H9 (cell line): ENCODE results near the gene GRAMD1B. TPM values are rescaled to one million over a fixed set of nuclear protein-coding genes. Genes with fewer than 3 reads are reported as not detected.

ENCODE experiments used
- DNase-seq: peaks from one replicate; pipeline ENCODE4 v3.0.0-alpha.2; 2017
- H2AFZ ChIP-seq: one replicate; pipeline ENCODE4 v1.6.1; 2013; ENCODE audit warnings: mild to moderate bottlenecking, low read length, control low read depth, moderate library complexity
- H2AK5ac ChIP-seq: 2 replicates; pipeline ENCODE4 v1.6.1; 2013; ENCODE audit warnings: low read length, control low read depth, mixed read lengths; ENCODE audit not compliant: insufficient read length
- H2BK120ac ChIP-seq: one replicate; pipeline ENCODE4 v1.6.1; 2013; ENCODE audit warnings: low read depth, mild to moderate bottlenecking, low read length, control low read depth, inconsistent platforms; ENCODE audit not compliant: poor library complexity, severe bottlenecking
- H2BK12ac ChIP-seq: 2 replicates; pipeline ENCODE4 v1.6.1; 2013; ENCODE audit warnings: low read length, control low read depth, mixed read lengths, low read depth; ENCODE audit not compliant: insufficient read length
- H2BK15ac ChIP-seq: 2 replicates; pipeline ENCODE4 v1.6.1; 2013; ENCODE audit warnings: low read depth, low read length, control low read depth
- H2BK20ac ChIP-seq: one replicate; pipeline ENCODE4 v1.6.1; 2013; ENCODE audit warnings: low read depth, mild to moderate bottlenecking, low read length, control low read depth, inconsistent platforms; ENCODE audit not compliant: poor library complexity, severe bottlenecking
- H2BK5ac ChIP-seq: 2 replicates; pipeline ENCODE4 v1.6.1; 2013; ENCODE audit warnings: low read length, control low read depth, mixed read lengths; ENCODE audit not compliant: insufficient read length
- H3K14ac ChIP-seq: 2 replicates; pipeline ENCODE4 v1.6.1; 2013; ENCODE audit warnings: low read length, control low read depth; ENCODE audit not compliant: insufficient read depth
- H3K18ac ChIP-seq: 2 replicates; pipeline ENCODE4 v1.6.1; 2013; ENCODE audit warnings: low read depth, mild to moderate bottlenecking, mixed read lengths, low read length, control low read depth; ENCODE audit not compliant: insufficient read length
- H3K23ac ChIP-seq: 2 replicates; pipeline ENCODE4 v1.6.1; 2013; ENCODE audit warnings: low read length, control low read depth, mixed read lengths, low read depth; ENCODE audit not compliant: insufficient read length
- H3K23me2 ChIP-seq: 2 replicates; pipeline ENCODE4 v1.6.1; 2013; ENCODE audit warnings: low read depth, mild to moderate bottlenecking, mixed read lengths, low read length, control low read depth; ENCODE audit not compliant: insufficient read length, poor library complexity, severe bottlenecking
- H3K27ac ChIP-seq: 2 replicates; pipeline ENCODE4 v1.5.1; 2013; ENCODE audit warnings: low read length, control low read depth, mixed read lengths, low read depth; ENCODE audit not compliant: insufficient read length
- H3K27me3 ChIP-seq: 2 replicates; pipeline ENCODE4 v1.6.1; 2013; ENCODE audit warnings: low read length, control low read depth, inconsistent platforms; ENCODE audit not compliant: insufficient read depth
- H3K4ac ChIP-seq: 2 replicates; pipeline ENCODE4 v1.6.1; 2013; ENCODE audit warnings: low read depth, mild to moderate bottlenecking, control low read depth, inconsistent platforms, low read length, moderate library complexity
- H3K4me1 ChIP-seq: 2 replicates; pipeline ENCODE4 v1.6.1; 2013; ENCODE audit warnings: low read length, control low read depth, inconsistent platforms; ENCODE audit not compliant: insufficient read depth
- H3K4me2 ChIP-seq: 2 replicates; pipeline ENCODE4 v1.6.1; 2013; ENCODE audit warnings: low read length, control low read depth, mixed read lengths; ENCODE audit not compliant: insufficient read length, insufficient read depth
- H3K56ac ChIP-seq: 2 replicates; pipeline ENCODE4 v1.6.1; 2013; ENCODE audit warnings: low read depth, mild to moderate bottlenecking, mixed read lengths, low read length, control low read depth; ENCODE audit not compliant: insufficient read length
- H3K79me1 ChIP-seq: 2 replicates; pipeline ENCODE4 v1.6.1; 2013; ENCODE audit warnings: low read depth, mild to moderate bottlenecking, moderate library complexity, low read length, control low read depth, inconsistent platforms; ENCODE audit not compliant: insufficient read depth, poor library complexity, severe bottlenecking
- H3K79me2 ChIP-seq: 2 replicates; pipeline ENCODE4 v1.6.1; 2013; ENCODE audit warnings: low read length, control low read depth, inconsistent platforms; ENCODE audit not compliant: insufficient read depth
- H3K9ac ChIP-seq: 2 replicates; pipeline ENCODE4 v1.6.1; 2013; ENCODE audit warnings: low read length, control low read depth, mixed read lengths; ENCODE audit not compliant: insufficient read length; ENCODE audit errors: extremely low read depth
- H3K9me3 ChIP-seq: one replicate; pipeline ENCODE4 v1.6.1; 2013; ENCODE audit warnings: low read depth, low read length, inconsistent platforms; ENCODE audit not compliant: control insufficient read depth
- H3T11ph ChIP-seq: one replicate; pipeline ENCODE4 v1.6.1; 2013; ENCODE audit warnings: mild to moderate bottlenecking, low read length, control low read depth, inconsistent platforms
- H4K20me1 ChIP-seq: one replicate; pipeline ENCODE4 v1.6.1; 2013; ENCODE audit not compliant: control insufficient read depth, insufficient read length, insufficient read depth
- H4K5ac ChIP-seq: 2 replicates; pipeline ENCODE4 v1.6.1; 2013; ENCODE audit warnings: low read depth, mild to moderate bottlenecking, mixed read lengths, low read length, control low read depth; ENCODE audit not compliant: insufficient read length
- H4K8ac ChIP-seq: replicated peaks from 2 replicates; pipeline ENCODE4 v1.6.1; 2013; ENCODE audit warnings: low read length, control low read depth, mixed read lengths, low read depth; ENCODE audit not compliant: insufficient read length
- H4K91ac ChIP-seq: 2 replicates; pipeline ENCODE4 v1.6.1; 2013; ENCODE audit warnings: low read depth, mild to moderate bottlenecking, moderate library complexity, mixed read lengths, low read length, control low read depth; ENCODE audit not compliant: insufficient read length
- H3K27ac Mint-ChIP-seq, 3 experiments: 2 replicates in 2 of 3; 3 replicates in 1 of 3; pipeline ENCODE4 v1.8.0; 2020 to 2021; ENCODE audit warnings: mixed read lengths in 3 of 3, mild to moderate bottlenecking in 1 of 3, moderate library complexity in 1 of 3
- H3K27me3 Mint-ChIP-seq: 2 replicates; pipeline ENCODE4 v1.8.0; 2021; ENCODE audit warnings: low read depth, mild to moderate bottlenecking, moderate library complexity, mixed read lengths
- H3K36me3 Mint-ChIP-seq, 3 experiments: 2 replicates in 2 of 3; 3 replicates in 1 of 3; pipeline ENCODE4 v1.8.0; 2020 to 2021; ENCODE audit warnings: low read depth in 3 of 3, mixed read lengths in 3 of 3; ENCODE audit not compliant: insufficient read depth in 1 of 3
- H3K4me1 Mint-ChIP-seq, 2 experiments: 2 replicates each; pipeline ENCODE4 v1.8.0; 2020; ENCODE audit warnings: mixed read lengths in 2 of 2
- H3K4me3 Mint-ChIP-seq, 2 experiments: 2 replicates in 1 of 2; 3 replicates in 1 of 2; pipeline ENCODE4 v1.8.0; 2020 to 2021; ENCODE audit warnings: mild to moderate bottlenecking in 2 of 2, mixed read lengths in 2 of 2, moderate library complexity in 1 of 2
- H3K9me3 Mint-ChIP-seq, 2 experiments: 2 replicates in 1 of 2; 3 replicates in 1 of 2; pipeline ENCODE4 v1.8.0; 2020; ENCODE audit warnings: mild to moderate bottlenecking in 2 of 2, mixed read lengths in 2 of 2, moderate library complexity in 1 of 2
- WGBS: extraction: QIAGEN DNeasy Blood & Tissue Kit; methylation state at CpG from one replicate; pipeline ENCODE4 v1.1.7; 2013; ENCODE audit warnings: missing lambda C conversion rate, low lambda C conversion rate, mixed read lengths; ENCODE audit not compliant: insufficient read length; ENCODE audit errors: extremely low coverage; 5-methylcytosine and 5-hydroxymethylcytosine counted together
- total RNA-seq: library from RNA; stranded (reverse); gene quantifications from 2 replicates; pipeline ENCODE4 v1.2.1, GENCODE V29; 2021
- TF ChIP-seq, protein P1 (sequence below): fragments of 200-600 bp; sonication (generic); conservative IDR thresholded peaks from 3 replicates; pipeline ENCODE4 v1.8.0; 2021; ENCODE audit warnings: antibody characterized with exemption, mild to moderate bottlenecking

Gene GRAMD1B
- total RNA-seq, 1 experiment from 2014 or later: 25.9 TPM

DNA sequence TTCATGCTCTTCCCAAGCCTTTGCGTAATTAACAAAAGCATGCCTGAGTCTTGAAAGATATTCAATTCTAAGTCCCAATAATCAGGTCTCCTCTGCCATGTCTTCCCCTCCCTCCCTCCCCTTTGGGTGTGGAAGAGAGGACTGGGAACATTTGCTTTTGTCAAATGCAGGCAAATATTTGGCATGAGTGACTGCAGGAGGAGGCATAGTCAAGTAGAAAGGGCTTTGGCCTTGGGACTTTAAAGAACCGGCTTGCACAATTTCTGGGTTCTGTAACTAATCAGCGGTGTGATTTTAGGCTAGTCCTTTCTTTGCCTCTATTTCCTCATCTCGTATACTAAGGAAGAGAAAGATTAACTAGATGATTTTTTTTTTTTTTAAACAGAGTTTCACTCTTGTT is 164.9 kb downstream of the GRAMD1B start:
- H3K27me3 ChIP-seq: no peaks in the 10 kb centered on the region
- Mint-ChIP-seq H3K4me1 (peaks cover 9 to 10% of the 10 kb centered on the region in 2 experiments), H3K27me3 (no peaks in the 10 kb centered on the region), H3K4me3 (no peak overlapping the region), H3K9me3 (no peaks in the 10 kb centered on the region), H3K27ac (no peak overlapping the region; a peak in 1 of 7 replicates), H3K36me3 (peaks cover 3 to 32% (median 29%) of the 10 kb centered on the region in 3 experiments; a peak in 6 of 7 replicates)
- no peak overlapping the region for H4K8ac ChIP-seq
- H3K27ac ChIP-seq: no peak overlapping the region
- H2AK5ac ChIP-seq: no peak overlapping the region
- no peak overlapping the region for H3K23ac ChIP-seq
- H4K91ac ChIP-seq: no peak overlapping the region
- H3K9me3 ChIP-seq: no peaks in the 10 kb centered on the region
- no peak overlapping the region for H3K9ac ChIP-seq
- H2BK12ac ChIP-seq: no peak overlapping the region
- H3K23me2 ChIP-seq: no peaks in the 10 kb centered on the region
- no peak overlapping the region for H2BK120ac ChIP-seq
- no peak overlapping the region for H2BK15ac ChIP-seq
- H3K14ac ChIP-seq: no peak overlapping the region
- H3K4ac ChIP-seq: no peak overlapping the region
- H2BK20ac ChIP-seq: no peak overlapping the region
- no peak overlapping the region for H3K18ac ChIP-seq
- no peaks in the 10 kb centered on the region for H3K79me2 ChIP-seq
- H3K79me1 ChIP-seq: no peaks in the 10 kb centered on the region
- H3K56ac ChIP-seq: no peak overlapping the region
- no peak overlapping the region for H3T11ph ChIP-seq
- no peak for DNase-seq
- no CpG with 5 or more reads among the region's 4 CpGs for WGBS
- no peak overlapping the region for H3K4me2 ChIP-seq
- H3K4me1 ChIP-seq: no peaks in the 10 kb centered on the region
- TF ChIP-seq, protein P1, sequence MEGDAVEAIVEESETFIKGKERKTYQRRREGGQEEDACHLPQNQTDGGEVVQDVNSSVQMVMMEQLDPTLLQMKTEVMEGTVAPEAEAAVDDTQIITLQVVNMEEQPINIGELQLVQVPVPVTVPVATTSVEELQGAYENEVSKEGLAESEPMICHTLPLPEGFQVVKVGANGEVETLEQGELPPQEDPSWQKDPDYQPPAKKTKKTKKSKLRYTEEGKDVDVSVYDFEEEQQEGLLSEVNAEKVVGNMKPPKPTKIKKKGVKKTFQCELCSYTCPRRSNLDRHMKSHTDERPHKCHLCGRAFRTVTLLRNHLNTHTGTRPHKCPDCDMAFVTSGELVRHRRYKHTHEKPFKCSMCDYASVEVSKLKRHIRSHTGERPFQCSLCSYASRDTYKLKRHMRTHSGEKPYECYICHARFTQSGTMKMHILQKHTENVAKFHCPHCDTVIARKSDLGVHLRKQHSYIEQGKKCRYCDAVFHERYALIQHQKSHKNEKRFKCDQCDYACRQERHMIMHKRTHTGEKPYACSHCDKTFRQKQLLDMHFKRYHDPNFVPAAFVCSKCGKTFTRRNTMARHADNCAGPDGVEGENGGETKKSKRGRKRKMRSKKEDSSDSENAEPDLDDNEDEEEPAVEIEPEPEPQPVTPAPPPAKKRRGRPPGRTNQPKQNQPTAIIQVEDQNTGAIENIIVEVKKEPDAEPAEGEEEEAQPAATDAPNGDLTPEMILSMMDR: no peak
- peaks cover 2% of the 10 kb centered on the region for H4K20me1 ChIP-seq
- no peak overlapping the region for H2AFZ ChIP-seq
- H2BK5ac ChIP-seq: no peak overlapping the region
- H4K5ac ChIP-seq: no peak overlapping the region
